GM18867 (cell line): ENCODE measurements around the gene PMPCA.

Experiments used
- ATAC-seq: cut with Tn5 transposase; IDR thresholded peaks from one replicate; pipeline ENCODE4 v1.9.1; 2021; ENCODE audit warnings: mild to moderate bottlenecking, moderate library complexity; ENCODE audit not compliant: unreplicated experiment

Gene PMPCA

GRCh38 chr9:136433043-136433715, 22.7 kb downstream of the PMPCA start:
- ATAC-seq = no peak

DNA sequence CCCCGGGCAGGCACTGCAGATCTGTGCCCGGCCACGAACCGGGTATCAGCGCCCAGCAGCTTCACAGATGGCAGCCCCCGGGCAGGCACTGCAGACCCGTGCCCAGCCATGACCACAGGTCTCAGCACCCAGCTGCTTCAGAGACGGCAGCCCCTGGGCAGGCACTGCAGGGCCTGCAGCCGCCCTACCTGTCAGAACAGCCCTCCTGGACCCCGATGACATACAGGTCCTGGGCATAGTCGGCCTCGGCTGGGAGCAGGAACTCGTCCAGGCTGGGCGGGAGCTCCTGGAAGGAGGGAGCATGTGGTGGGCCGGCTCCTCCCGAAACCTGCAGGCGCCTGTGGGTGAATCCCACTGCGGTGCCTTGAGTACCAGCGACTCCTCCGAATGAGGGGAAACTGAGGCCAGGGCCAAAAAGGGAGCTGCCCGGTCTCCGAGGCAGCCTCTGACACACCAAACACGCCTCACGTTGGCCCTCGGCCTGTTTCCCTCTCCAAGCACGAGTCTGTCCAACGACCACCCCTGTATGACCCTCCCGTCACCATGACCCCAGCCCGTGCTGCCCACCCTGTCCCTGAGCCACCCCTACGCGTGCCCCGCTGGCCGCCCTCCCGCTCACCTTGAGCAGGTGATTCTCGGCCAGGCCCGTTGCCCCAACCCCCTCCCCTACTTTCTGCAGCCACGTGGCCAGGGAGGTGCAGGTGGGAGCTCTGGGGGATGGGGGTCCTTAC, 23.6 kb downstream of the PMPCA start:
- no peak for ATAC-seq

GRCh38 chr9:136434580-136435169, 24.2 kb downstream of the PMPCA start:
- ATAC-seq = no peak

GRCh38 chr9:136436055-136436634, 25.7 kb downstream of the PMPCA start:
- no peak for ATAC-seq

DNA sequence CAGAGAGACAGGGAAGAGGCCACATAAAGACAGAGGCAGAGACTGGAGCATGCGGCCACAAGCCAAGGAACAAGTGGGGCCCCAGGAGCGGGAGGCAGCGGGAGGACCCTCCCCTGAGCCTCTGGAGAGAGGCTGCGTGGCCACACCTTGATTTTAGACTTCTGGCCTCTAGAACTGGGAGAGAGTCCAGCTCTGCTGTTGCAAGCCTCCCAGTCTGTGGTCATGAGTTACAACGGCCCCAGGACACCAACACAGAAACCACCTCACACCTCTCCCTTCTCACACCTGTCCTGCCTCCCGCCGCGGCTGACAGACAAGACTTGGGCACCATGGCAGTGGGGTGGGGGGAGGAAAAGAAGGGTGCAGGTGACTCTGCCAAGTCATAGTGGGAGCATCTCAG, 27.0 kb downstream of the PMPCA start:
- ATAC-seq = no peak

DNA sequence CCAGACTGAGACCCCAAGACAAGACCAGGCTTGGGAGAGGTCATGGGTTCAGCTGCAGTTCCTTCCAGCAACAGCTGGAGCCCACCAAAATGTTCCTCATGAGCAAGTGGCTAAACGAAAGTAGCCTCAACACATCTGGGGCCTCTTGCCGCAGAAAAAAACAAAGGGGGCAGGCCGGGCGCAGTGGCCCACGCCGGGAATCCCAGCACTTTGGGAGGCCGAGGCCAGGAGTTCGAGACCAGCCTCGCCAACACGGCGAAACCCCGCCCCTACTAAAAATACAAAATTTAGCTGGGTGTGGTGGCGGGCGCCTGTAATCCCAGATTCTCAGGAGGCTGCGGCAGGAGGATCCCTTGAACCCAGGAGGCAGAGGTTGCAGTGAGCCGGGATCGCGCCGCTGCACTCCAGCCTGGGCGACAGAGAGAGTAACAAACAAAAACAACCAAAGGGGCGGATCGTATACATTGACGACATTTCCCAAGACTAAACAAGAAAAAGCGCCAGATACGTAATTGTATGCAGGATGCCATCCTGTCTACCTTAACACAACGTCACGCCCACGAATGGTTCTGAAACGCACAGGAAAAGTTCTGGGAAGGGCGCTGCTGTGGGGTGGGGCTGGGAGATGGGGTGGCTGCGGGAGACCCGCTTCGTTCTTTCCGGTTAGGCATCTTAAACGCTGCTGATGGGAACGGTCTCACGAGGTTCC, 27.5 kb downstream of the PMPCA start:
- no peak for ATAC-seq

DNA sequence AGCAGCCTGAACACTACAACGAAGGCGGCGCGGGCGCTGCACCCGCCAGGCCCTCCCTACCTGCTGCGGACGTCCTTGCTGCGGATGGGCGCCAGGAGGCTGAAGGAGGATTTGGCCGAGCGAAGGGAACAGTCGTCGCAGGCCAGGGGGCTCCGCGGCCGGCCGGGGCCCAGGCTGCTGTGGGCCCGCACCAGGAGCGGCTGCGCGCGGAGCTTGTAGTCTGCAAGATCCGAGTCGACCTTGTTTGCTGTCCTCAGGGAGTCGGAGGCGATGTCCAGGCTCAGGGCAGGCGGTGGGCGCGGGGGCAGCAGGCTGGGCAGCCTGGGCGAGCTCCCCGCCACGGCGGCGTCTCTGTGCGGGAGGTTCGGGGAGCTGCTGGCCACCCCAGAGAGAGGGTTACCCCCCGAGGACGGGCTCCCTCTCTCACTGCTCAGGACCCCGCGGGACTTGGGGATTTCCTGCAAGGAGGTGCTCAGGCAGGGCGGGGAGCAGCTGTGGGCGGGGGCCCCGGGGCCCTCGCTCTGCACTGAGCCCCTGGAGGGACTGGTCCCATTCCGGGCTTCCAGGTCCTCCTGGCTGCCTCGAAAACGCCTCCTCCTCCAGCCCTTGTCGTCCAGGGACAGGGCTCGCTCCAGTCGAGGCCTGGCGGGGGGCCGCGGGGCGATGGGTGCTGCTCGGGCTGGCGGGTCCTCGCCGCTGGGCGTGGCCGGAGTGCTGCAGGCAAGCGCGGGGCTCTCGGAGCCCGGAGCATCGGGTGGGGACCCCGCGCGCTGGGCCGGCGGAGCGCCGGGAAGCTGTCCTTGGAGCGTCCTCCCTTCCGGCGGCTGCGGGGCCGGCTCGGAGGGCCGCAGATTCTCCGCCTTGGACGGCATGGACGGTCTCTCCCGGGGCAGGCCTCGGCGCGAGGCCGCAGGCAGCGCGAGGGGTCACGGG, 28.4 kb downstream of the PMPCA start:
- peak; percentile 42 for ATAC-seq

DNA sequence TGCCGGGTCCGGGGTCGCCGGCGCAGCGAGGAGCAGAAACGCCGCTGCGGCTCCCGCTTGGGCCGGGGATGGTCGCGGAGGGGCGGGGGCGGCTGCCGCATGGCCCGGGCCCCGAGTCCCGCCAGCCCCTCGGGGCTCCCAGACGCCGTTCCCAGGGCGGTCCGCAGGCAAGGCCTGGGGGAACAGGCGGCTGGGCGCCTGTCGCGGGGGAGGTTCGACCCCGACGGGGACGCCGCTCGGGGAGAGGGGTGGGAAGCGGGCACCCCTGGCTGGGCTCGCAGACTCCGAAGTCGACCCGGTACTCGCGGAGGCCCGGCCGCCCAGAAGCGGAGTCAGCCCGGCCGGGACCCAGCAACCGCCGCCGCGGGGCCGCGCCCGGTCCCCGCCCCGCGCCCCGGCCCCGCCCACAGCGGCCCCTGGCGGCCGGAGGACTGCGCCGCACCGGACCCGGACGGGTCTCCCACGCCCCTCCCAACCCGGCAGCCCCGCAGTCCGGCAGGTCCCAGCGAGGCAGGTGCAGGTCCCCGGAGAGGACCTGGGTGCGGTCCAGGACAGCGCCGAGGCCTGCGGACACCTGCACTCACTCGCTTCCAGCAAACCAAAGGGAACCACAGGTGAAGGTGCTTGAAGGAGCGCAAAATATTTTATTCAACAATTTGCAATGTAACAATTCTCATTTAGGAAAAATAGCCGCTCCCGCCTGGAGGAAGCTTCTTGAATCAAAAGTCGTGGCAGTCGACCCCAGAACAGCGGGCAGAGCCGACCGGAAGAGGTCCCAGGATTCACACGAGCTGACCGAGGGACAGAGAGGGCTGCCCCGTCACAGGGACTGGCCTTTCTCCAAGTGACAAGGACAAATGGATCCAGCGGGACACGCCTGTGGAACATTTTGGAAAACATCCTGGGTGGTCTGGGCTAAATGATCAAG, 29.3 kb downstream of the PMPCA start, which contains the start of gene INPP5E:
INPP5E (minus strand) TSS at position 365 of the 928 bp plus-strand sequence. CDS start 426 bp downstream, outside the sequence.
- ATAC-seq = peak; percentile 69

DNA sequence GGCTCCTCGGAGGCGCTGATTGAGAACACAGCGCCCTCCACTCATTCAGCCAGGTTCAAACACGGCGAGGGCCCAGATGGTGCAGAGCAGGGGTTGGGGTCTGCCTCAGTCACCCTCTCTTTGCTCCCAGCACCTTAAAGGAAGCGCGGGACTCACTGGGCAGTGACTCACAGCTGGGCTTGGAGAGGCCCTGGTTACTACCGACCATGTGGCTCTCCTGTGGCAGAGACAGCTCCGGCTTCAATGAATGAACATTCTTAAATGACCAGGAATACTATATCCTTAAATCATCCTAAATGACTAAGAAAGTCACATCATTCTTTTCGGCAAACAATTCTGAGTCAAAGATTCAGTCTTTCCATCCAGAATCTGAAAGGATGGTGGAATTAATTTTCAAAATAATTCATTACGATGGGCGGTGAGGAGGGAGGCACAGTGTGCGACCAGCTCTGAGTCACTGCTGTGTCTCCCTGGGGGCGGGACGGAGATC, 30.8 kb downstream of the PMPCA start:
- no peak for ATAC-seq

DNA sequence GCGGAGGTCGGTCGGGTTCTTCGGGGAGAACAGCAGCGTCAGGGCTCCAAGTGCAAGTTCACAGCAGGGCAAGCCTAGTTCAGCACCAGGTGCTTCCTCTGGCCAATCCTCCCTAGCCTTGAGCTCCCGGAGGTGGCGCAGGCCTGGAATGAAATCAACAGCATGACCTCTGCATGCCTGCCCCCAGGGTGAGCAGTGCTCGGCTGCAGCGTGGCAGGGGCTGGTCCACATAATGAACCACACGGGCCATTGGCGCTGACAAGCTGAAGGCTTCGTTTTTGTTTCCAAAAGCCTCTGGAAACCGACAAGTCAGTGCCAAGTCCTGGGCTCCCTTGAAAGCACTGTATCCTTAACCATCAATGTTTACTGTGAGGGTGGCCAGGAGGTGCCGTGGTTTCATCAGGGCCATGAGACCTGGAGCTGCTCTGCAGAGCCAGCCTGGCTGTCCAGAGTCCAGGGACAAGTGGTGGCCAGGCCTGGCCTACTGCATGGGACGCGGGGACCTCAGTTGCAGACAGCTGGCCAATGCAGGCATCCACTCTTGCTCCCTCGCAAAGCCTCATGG, 31.3 kb downstream of the PMPCA start:
- ATAC-seq = no peak

- ATAC-seq = no peak
Observed at GRCh38 chr9:136442265-136442664, 31.8 kb downstream of the PMPCA start.

- ATAC-seq = no peak
Observed at GRCh38 chr9:136443087-136443486, 32.6 kb downstream of the PMPCA start.

GRCh38 chr9:136443687-136444086, 33.2 kb downstream of the PMPCA start:
- no peak for ATAC-seq

GRCh38 chr9:136444102-136444501, 33.6 kb downstream of the PMPCA start:
- no peak for ATAC-seq

GRCh38 chr9:136445799-136446198, 35.3 kb downstream of the PMPCA start:
- no peak for ATAC-seq

DNA sequence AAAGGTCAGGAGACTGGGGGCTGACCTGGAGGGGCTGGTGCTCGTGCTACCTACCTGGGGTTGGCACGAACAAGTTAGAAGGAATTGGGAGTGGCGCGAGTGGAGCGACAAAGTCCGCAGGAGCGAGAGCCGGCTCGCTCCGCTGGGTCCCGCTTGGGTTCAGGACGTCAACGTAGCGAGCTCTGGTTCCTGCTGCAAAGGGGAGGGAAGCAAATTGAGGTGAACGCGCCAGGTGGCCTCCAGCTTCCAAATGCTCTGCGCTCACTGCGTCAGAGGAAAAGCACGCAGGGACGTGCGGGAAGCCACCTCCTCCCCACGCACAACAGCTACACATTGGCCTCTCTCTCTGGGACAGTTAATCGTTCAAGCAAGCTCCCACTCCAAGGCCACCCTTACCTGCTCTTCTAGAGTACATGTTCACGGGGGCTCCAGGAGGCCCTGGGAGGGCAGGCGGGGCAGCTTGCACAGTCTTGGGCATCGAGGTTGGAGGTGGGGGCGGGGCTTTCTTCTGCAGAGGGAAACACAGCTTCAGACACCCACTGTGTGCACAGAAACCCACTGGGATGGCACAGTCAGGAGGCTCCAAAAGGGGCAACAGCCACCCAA, 36.8 kb downstream of the PMPCA start:
- ATAC-seq = no peak

DNA sequence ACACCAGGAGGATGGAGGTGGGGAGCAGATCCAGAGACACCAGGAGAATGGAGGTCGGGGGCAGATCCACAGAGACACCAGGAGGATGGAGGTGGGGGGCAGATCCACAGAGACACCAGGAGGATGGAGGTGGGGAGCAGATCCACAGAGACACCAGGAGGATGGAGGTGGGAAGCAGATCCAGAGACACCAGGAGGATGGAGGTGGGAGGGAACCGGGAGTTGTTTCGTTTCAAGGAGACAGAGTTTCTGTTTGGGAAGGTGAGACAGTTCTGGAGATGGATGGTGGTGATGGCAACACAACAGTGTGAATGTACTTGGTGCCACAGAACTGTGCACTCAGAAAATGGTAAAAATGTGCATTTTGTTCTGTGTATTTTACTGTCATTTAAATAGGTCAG, 38.2 kb downstream of the PMPCA start:
- ATAC-seq = no peak
